Jurkat, Clone E6-1 (cell line): ENCODE measurements around the gene HMGN4. TPM values are rescaled to one million over a fixed set of nuclear protein-coding genes. Genes with fewer than 3 reads are reported as not detected.
A peak's percentile ranks its signal among the peaks of the same experiment; 100 is the strongest.
"Not testable (repeated sequence)": the region's sequence is repeated elsewhere in the genome, so short reads cannot be mapped to it uniquely, and the experiment has no call there.

Experiments used
- DNase-seq: peaks from one replicate; pipeline ENCODE4 v3.0.0-alpha.2; 2011; ENCODE audit warnings: low read depth, low spot score
- H3K4me3 ChIP-seq: 2 replicates; pipeline ENCODE4 v1.5.1; 2011; ENCODE audit warnings: mild to moderate bottlenecking, low read length, control low read depth, moderate library complexity
- polyA plus RNA-seq: library from polyadenylated mRNA; unstranded; fragments of >200 nt; gene quantifications from one replicate; pipeline ENCODE4 v1.2.1, GENCODE V29; 2012; ENCODE audit warnings: missing spikeins; ENCODE audit not compliant: insufficient read length, insufficient read depth

The HMGN4 gene
- 84.0 TPM for polyA plus RNA-seq

- peak; percentile 94 for DNase-seq
- H3K4me3 ChIP-seq: peak within 1 kb of the TSS; percentile 92
Observed at GRCh38 chr6:26537846-26538571, at the start of gene HMGN4. Gene HMGN4 (plus strand): TSS chr6:26538366. CDS start chr6:26545207, 6,841 bp downstream.

GRCh38 chr6:26489996-26490964 lies 47.9 kb upstream of the HMGN4 start:
- no peak overlapping the region for H3K4me3 ChIP-seq
- DNase-seq: no peak

GRCh38 chr6:26491604-26492003 lies 46.6 kb upstream of the HMGN4 start:
- DNase-seq: no peak
- no peak overlapping the region for H3K4me3 ChIP-seq

- no peak overlapping the region for H3K4me3 ChIP-seq
Observed at GRCh38 chr6:26493258-26493657, 44.9 kb upstream of the HMGN4 start.

GRCh38 chr6:26494117-26494516 lies 44.0 kb upstream of the HMGN4 start:
- no peak for DNase-seq
- H3K4me3 ChIP-seq: no peak overlapping the region

More at GRCh38 chr6:26493258-26493657, 44.9 kb upstream of the HMGN4 start:
- no peak for DNase-seq

GRCh38 chr6:26495281-26495680 lies 42.9 kb upstream of the HMGN4 start:
- no peak for DNase-seq
- no peak overlapping the region for H3K4me3 ChIP-seq

- no peak overlapping the region for H3K4me3 ChIP-seq
- no peak for DNase-seq
Observed at GRCh38 chr6:26497610-26498009, 40.6 kb upstream of the HMGN4 start.

GRCh38 chr6:26500102-26500501 lies 38.1 kb upstream of the HMGN4 start, which contains the start of gene BTN1A1:
Gene BTN1A1 (plus strand): TSS chr6:26500303. CDS start chr6:26501287, 984 bp downstream.
- no peak within 1 kb of the TSS for H3K4me3 ChIP-seq
- DNase-seq: no peak

- no peak overlapping the region for H3K4me3 ChIP-seq
- no peak for DNase-seq
Observed at GRCh38 chr6:26501482-26501986, 36.6 kb upstream of the HMGN4 start.

- H3K4me3 ChIP-seq: no peak overlapping the region
- DNase-seq: no peak
Observed at GRCh38 chr6:26502165-26502564, 36.0 kb upstream of the HMGN4 start.

GRCh38 chr6:26502626-26503025 lies 35.5 kb upstream of the HMGN4 start:
- no peak for DNase-seq

GRCh38 chr6:26507658-26508057 lies 30.5 kb upstream of the HMGN4 start:
- DNase-seq: no peak
- no peak overlapping the region for H3K4me3 ChIP-seq

More at GRCh38 chr6:26502626-26503025, 35.5 kb upstream of the HMGN4 start:
- H3K4me3 ChIP-seq: no peak overlapping the region

- DNase-seq, H3K4me3 ChIP-seq: not testable (repeated sequence)
Observed at GRCh38 chr6:26511033-26511432, 27.1 kb upstream of the HMGN4 start.

- no peak overlapping the region for H3K4me3 ChIP-seq
- no peak for DNase-seq
Observed at GRCh38 chr6:26514984-26515383, 23.2 kb upstream of the HMGN4 start.

GRCh38 chr6:26516481-26517427 lies 21.4 kb upstream of the HMGN4 start:
- H3K4me3 ChIP-seq: no peak overlapping the region
- DNase-seq: no peak

- no peak for DNase-seq
- H3K4me3 ChIP-seq: no peak overlapping the region
Observed at GRCh38 chr6:26519359-26519758, 18.8 kb upstream of the HMGN4 start.

- peak overlapping the region; percentile 45 for H3K4me3 ChIP-seq
- peak; percentile 59 for DNase-seq
Observed at GRCh38 chr6:26520237-26520849, 17.8 kb upstream of the HMGN4 start.
